CD4-positive, alpha-beta T cell treated with Interleukin-2 at 100 ng/mL for 4 hours (primary cell): ENCODE measurements around the gene GPC2.
"Not testable (repeated sequence)": the region's sequence is repeated elsewhere in the genome, so short reads cannot be mapped to it uniquely, and the experiment has no call there.

ENCODE experiments used
- DNase-seq: peaks from one replicate; pipeline ENCODE4 v3.0.0-alpha.2; 2020; ENCODE audit warnings: low spot score

Gene GPC2

GRCh38 chr7:100204454-100204853 lies 27.3 kb upstream of the GPC2 start:
- DNase-seq = no peak

GRCh38 chr7:100200693-100201092 lies 23.5 kb upstream of the GPC2 start:
- no peak for DNase-seq

- DNase-seq = no peak
These were observed 21.1 kb upstream of the GPC2 start for GRCh38 chr7:100198266-100198665.

- not testable (repeated sequence) for DNase-seq
These were observed 18.7 kb upstream of the GPC2 start for GRCh38 chr7:100195901-100196322.

GRCh38 chr7:100195222-100195621 lies 18.0 kb upstream of the GPC2 start:
- DNase-seq = no peak

- no peak for DNase-seq
These were observed 15.8 kb upstream of the GPC2 start for GRCh38 chr7:100192969-100193368.

GRCh38 chr7:100192281-100192862 lies 15.2 kb upstream of the GPC2 start:
- DNase-seq = not testable (repeated sequence)

- no peak for DNase-seq
These were observed 14.6 kb upstream of the GPC2 start for GRCh38 chr7:100191775-100192174.

- DNase-seq = peak; percentile 70
These were observed 13.0 kb upstream of the GPC2 start for GRCh38 chr7:100190048-100190711.

GRCh38 chr7:100189061-100189460 lies 11.9 kb upstream of the GPC2 start:
- DNase-seq = no peak

- DNase-seq = no peak
These were observed 8.5 kb upstream of the GPC2 start for GRCh38 chr7:100185726-100186125.

GRCh38 chr7:100183090-100183489 lies 5.9 kb upstream of the GPC2 start:
- not testable (repeated sequence) for DNase-seq

- not testable (repeated sequence) for DNase-seq
These were observed 5.4 kb upstream of the GPC2 start for GRCh38 chr7:100182616-100183015.

- not testable (repeated sequence) for DNase-seq
These were observed 2.9 kb upstream of the GPC2 start for GRCh38 chr7:100180084-100180483.

- no peak for DNase-seq
These were observed 811 bp downstream of the GPC2 start for GRCh38 chr7:100176096-100177044.

GRCh38 chr7:100175296-100175935 lies 1.8 kb downstream of the GPC2 start:
- no peak for DNase-seq

- DNase-seq = no peak
These were observed 2.6 kb downstream of the GPC2 start for GRCh38 chr7:100174582-100174981.

- no peak for DNase-seq
These were observed 3.2 kb downstream of the GPC2 start for GRCh38 chr7:100173806-100174495.

GRCh38 chr7:100171840-100172239 lies 5.3 kb downstream of the GPC2 start:
- DNase-seq = no peak

GRCh38 chr7:100171087-100171681 lies 6.0 kb downstream of the GPC2 start:
- DNase-seq = peak; percentile 25
